Stimulated activated naive CD4-positive, alpha-beta T cell (primary cell): ENCODE results near the gene DDX54.
"Not testable (repeated sequence)": the region's sequence is repeated elsewhere in the genome, so short reads cannot be mapped to it uniquely, and the experiment has no call there.

Experiments used
- DNase-seq, 6 experiments: peaks; one replicate each; lab custom pipeline; 2025; lab: John Stamatoyannopoulos, UW

The DDX54 gene

GRCh38 chr12:113120670-113121370, 64.5 kb downstream of the DDX54 start:
- DNase-seq: no peak

DNA sequence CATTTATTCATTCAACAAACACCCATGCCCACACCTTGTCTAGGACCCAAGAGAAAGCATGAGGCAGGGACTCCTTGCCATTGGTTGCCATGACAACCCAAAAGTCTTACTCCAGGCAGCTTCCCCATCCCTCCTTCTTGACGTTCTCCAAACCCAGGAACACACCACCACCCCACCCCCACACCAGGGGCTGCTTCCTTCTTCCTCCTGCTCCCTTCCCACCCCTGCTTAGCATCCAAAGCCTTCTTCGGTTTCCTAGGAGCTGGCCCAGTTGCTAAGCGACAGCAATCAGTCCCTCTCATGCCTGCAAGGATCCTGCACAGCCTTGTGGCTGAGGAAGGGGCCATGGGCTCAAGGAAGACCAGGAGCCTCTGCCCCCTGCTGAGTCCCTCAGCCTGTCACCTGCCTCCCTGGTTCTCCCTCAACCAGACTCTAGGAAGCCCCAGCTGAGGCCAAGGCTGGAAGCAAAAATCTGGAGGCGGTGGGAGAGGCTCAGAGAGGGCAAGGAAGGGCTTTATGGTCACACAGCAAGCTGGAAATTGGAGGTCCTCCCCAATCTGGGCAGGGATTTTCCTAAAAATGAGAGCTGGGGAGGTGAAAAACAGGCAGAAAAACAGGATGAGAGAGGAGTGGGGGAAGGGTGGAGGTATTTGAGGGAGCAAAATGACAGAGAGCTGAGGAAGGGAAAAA, 65.2 kb downstream of the DDX54 start:
- no peak for DNase-seq

DNA sequence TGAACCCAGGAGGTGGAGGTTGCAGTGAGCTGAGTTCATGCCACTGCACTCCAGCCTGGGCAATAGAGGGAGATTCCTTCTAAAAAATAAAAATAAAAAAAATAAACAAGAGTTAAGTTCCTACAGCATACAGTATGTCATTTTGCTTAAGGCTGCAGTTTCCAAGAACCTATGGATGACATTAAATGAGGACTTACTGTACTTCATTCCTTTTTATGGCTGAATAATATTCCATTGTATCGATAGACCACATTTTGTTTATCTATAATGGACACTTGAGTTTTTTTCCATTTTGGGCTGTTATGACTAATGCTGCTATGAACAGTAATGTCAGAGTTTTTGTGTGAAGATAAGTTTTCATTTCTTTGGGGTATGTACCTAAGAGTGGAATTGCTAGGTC, 67.1 kb downstream of the DDX54 start:
- DNase-seq: no peak

DNA sequence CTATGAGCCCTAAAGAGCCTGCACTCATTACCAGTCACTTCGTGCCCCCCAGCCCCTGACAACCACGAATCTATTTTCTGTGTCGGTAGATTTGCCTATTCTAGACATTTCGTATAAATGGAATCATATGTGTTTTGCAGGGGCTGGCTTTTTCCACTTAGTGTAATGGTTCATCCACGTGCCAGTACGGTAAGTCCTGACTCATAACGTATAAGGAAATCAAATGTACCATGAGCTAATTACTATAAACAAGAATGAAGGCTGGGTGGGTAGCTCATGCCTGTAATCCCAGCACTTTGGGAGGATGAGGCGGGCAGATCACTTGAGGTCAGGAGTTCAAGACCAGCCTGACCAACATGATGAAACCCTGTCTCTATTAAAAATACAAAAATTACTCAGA, 67.6 kb downstream of the DDX54 start:
- DNase-seq: not testable (repeated sequence)

DNA sequence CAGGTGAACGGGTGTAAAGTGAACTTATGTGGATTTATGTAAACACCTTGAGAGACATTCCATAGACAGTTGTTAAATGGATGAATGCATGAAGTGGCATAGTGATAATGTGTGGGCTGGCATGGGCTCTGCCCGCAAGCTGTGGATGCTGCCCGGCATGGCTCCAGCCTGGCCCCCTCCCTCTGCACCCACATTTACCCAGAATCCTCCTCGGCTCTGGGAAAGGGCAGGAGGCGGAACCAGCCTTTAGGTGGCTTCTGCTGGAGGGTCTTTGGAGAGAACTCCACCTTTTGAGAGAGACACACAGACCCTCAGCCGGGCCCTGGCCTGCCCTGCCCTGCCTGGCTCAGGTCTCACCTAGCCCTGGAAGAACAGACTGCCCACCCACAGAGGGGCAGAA, 68.4 kb downstream of the DDX54 start:
- no peak for DNase-seq

DNA sequence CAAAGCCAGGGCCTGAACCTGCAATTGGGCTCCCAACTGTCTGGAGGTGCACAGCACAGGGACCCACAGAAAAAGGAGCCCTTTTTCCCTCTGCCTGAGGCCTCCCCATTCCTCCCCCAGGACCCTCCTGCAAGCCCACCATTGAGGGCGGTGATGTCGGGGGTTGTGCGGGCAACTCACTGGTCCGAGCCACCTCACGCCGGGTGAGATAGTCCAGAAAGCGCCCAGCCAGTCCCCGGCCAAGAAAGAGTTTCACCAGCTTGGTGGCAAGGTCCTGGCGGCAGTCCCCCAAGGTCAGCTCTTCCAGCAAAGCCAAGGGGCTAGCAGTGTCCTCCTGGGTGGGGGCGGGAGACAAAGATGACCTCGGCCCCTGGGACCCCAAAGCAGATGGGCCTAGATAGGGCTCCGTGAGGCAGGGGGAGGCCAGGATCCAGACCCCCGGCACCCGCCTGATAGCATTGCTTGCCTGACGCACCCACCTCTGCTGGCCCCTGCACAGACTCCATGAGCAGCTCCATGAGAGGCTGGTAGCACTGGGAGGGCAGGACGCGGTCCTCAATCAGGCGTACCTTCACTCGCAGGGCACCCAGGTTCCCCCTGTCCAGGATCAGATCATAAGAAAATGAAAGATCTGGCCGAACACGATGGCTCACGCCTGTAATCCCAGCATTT, 69.7 kb downstream of the DDX54 start:
- DNase-seq: no peak

DNA sequence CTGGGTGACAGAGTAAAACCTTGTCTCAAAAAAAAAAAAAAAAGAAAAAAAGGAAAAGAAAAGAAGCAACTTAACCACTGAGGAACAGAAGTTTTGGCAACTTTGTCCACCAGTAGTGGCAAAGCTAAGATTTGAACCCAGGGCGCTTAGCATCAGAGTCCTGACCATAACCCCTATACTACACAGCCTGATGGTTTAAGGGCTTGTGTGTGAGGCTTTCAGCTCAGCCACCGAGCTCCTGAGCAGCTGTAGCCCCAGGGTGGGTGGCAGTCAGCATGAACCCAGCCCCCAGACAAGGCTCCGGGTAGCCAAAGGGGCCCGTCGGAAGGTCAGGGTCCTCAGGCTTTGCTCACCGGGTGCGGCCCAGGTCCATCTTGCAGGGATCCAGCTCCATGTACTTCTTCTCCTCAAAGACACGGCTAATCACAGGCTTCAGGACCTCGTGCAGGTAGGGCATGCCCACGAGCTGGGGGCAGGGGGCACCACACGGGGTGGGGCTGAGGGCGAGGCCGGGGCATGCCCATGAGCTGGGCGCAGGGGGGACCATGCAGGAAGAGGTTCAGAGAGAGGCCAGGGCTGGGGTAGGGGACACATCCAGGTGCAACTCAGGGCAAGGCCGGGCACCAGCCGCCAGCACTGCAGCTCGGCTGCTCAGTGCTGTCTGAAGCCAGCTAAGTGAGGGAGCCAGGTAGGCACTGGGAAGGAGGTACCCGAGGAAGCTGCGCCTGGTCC, 70.7 kb downstream of the DDX54 start:
- no peak for DNase-seq

GRCh38 chr12:113113397-113113796, 71.9 kb downstream of the DDX54 start:
- no peak for DNase-seq

DNA sequence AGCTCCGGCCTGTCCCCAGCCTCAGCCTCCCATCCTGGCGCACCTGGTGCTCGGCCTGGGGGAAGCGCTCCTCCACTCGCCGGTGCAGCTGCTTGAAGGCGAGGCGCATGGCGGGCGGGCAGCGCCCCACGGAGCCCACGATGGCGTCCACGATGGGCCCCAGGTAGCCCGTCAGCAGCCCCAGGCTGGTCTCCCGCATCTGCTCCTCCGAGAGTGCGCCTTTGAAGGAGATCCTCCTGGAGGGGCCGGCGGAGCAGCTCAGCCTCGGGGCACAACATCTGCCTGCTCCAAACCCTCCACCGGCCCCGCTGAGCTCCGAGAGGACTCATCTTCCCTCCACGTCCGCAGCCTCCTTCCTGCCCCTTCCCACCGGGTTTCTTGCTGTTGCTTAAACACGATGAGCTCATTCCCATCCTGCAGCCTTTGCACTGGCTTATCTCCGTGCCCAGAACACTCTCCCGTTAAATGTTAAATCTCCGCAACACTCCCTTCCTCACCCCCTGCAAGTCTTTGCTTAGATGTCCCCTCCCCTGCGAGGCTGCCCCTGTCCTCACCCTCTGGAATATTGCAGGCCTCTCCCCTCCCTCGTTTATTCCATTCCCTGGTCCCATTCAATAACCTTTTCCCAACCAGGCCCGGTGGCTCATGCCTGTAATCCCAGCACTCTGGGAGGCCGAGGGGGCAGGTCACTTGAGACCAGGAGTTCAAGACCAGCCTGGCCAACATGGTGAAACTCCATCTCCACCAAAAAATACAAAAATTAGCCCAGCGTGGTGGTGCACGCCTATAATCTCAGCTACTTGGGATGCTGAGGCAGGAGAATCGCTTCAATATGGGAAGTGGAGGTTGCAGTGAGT, 73.0 kb downstream of the DDX54 start:
- DNase-seq: no peak

GRCh38 chr12:113111247-113111646, 74.0 kb downstream of the DDX54 start:
- no peak for DNase-seq

DNA sequence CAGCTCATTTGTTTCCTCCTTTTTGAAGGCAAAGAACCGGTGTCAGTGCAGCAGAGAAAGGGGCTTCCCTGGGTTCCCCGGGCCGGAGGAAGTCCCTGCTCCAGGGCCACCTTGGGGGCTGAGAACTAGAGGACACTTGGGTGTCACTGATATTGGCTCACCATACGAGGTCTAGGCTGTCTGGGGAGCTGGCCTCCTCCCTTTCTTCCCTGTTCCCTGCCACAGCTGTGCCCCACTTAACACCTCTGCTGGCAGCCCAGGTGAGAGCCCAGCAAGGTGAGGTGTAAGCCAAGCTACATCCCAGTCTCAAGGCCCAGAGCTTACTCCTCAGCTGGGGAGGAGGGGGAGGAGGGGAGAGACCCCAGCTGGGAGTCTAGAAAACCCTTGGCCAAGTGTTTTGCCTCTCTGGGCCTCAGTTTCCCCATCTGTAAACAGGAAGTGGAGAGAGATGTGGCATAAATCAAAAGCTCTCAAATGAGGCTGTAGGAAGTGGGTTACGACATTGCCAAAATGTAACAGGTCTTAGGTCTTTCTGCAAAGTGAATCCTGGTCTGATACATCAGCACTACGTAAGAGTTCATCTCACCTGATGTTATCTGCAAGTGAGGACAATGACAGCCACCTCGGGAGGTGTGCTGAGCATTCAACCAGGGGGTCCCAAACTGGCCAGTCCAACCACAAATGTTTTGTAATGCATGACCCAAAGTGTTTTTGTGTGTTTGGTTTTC, 75.2 kb downstream of the DDX54 start:
- DNase-seq: no peak

GRCh38 chr12:113109360-113109759, 75.9 kb downstream of the DDX54 start:
- DNase-seq: no peak

DNA sequence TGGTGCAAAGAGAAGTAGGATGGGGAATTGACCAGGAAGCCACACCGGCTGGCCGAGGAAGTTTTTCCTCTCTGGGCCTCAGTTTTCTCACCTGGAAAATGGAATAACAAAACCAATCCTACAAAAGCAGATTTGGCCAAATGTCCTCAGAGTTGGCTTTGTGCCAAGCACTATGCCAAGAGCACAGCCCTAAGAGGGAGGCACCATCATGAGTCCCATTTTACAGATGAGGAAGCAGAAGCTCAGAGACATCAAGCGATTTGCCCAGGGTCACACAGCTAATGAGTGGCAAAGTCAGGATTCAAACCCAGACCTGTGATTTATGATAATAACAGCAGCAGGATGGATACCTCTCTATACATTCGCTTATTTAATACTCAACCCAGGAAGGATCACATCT, 77.0 kb downstream of the DDX54 start:
- DNase-seq: no peak
